ENCODE results near the gene SUPT6H. TPM values are rescaled to one million over a fixed set of nuclear protein-coding genes. Genes with fewer than 3 reads are reported as not detected.

SUPT6H gene
- total RNA-seq, 2 experiments from 2014 or later = 33.7 to 76.5 TPM

- BruUV-seq (replicated peaks) = no TSS peak
- TF ChIP-seq EZH2phosphoT487 (IDR thresholded peaks at IDR 0.05; ENCODE audit: borderline replicate concordance, low read depth, low read length) = no peak
- DNase-seq (ENCODE audit: low spot score) = no peak
- H3K9me2 ChIP-seq (ENCODE audit: insufficient read depth, low read length) = no peaks in the 10 kb centered on the region
- H4K20me1 ChIP-seq (ENCODE audit: insufficient read depth, low read length) = peaks cover 10% of the 10 kb centered on the region
- no peaks in the 10 kb centered on the region for H3K9me3 ChIP-seq (ENCODE audit: low read length)
- intact Hi-C loops (cut with micrococcal nuclease; ENCODE audit: unreplicated experiment) = no loop called here
- peaks cover 19% of the 10 kb centered on the region for H3K4me1 ChIP-seq (ENCODE audit: insufficient read depth, low read length, poor library complexity, severe bottlenecking)
- no peak overlapping the region for H3K27ac ChIP-seq (ENCODE audit: low read depth, low read length, poor library complexity, severe bottlenecking)
- no peak overlapping the region for H2AFZ ChIP-seq (ENCODE audit: low read length)
- H3K79me2 ChIP-seq (ENCODE audit: insufficient read depth, low read depth, low read length) = peaks cover 11% of the 10 kb centered on the region; the same call in 1 of the 2 replicates
- no peak overlapping the region for H3K4me2 ChIP-seq (ENCODE audit: low read length)
- no peak overlapping the region for H3K4me3 ChIP-seq (ENCODE audit: low read depth, low read length, poor library complexity, severe bottlenecking)
- H3K36me3 ChIP-seq (ENCODE audit: insufficient read depth, low read length) = peaks cover 58% of the 10 kb centered on the region
- ChIA-PET CTCF (ENCODE audit: unreplicated experiment) (interaction anchor here (0.6 to 3.3 kb wide), 2 partner anchors 24 to 58 kb away, joined by 3 to 27 read pairs; partner anchors contain the start of genes NEK8 and TLCD1), POLR2A (interaction anchor here (0.5 to 2.1 kb wide), 4 partner anchors 17 to 534 kb away, joined by 4 to 5 read pairs (median 5); partner anchors contain the start of gene RPL23A)
These were observed 89.8 kb downstream of the SUPT6H start for GRCh38 chr17:28751600-28752366.

Small RNAs within 50 kb of the gene (small RNA-seq; reads per million reads assigned to genes)
- not detected for gene SNORD42A
- gene SNORD42B = not detected
- gene SNORD4A = not detected
- not detected for gene SNORD4B

Other genes starting within 250 kb of the SUPT6H start
- not detected in 2 replicates for gene SLC13A2, start 188.6 kb upstream of the SUPT6H start, total RNA-seq (2014; rRNA removed; shearing (Covaris generic))
- not detected in 2 replicates for gene SLC13A2, start 188.6 kb upstream of the SUPT6H start, total RNA-seq (2022)
- gene FOXN1, start 155.9 kb upstream of the SUPT6H start, total RNA-seq (2014; rRNA removed; shearing (Covaris generic)) = not detected in 2 replicates
- gene FOXN1, start 155.9 kb upstream of the SUPT6H start, total RNA-seq (2022) = not detected in 2 replicates
- 10.5 and 14.2 TPM in 2 replicates for gene UNC119, start 109.6 kb upstream of the SUPT6H start, total RNA-seq (2014; rRNA removed; shearing (Covaris generic))
- gene UNC119, start 109.6 kb upstream of the SUPT6H start, total RNA-seq (2022) = 8.4 and 14.9 TPM in 2 replicates
- gene PIGS, start 90.7 kb upstream of the SUPT6H start, total RNA-seq (2014; rRNA removed; shearing (Covaris generic)) = 13.9 and 23.7 TPM in 2 replicates
- 34.0 and 34.5 TPM in 2 replicates for gene PIGS, start 90.7 kb upstream of the SUPT6H start, total RNA-seq (2022)
- gene ALDOC, start 85.3 kb upstream of the SUPT6H start, total RNA-seq (2014; rRNA removed; shearing (Covaris generic)) = 62.4 and 70.7 TPM in 2 replicates
- gene ALDOC, start 85.3 kb upstream of the SUPT6H start, total RNA-seq (2022) = 25.7 and 46.2 TPM in 2 replicates
- gene SPAG5, start 63.2 kb upstream of the SUPT6H start, total RNA-seq (2014; rRNA removed; shearing (Covaris generic)) = 161 and 163 TPM in 2 replicates
- 152 and 156 TPM in 2 replicates for gene SPAG5, start 63.2 kb upstream of the SUPT6H start, total RNA-seq (2022)
- gene RSKR, start 48.0 kb upstream of the SUPT6H start, total RNA-seq (2014; rRNA removed; shearing (Covaris generic)) = 24.7 and 30.4 TPM in 2 replicates
- 59.6 and 66.2 TPM in 2 replicates for gene RSKR, start 48.0 kb upstream of the SUPT6H start, total RNA-seq (2022)
- 147 and 151 TPM in 2 replicates for gene BLTP2, start 17.0 kb upstream of the SUPT6H start, total RNA-seq (2014; rRNA removed; shearing (Covaris generic))
- 177 and 185 TPM in 2 replicates for gene BLTP2, start 17.0 kb upstream of the SUPT6H start, total RNA-seq (2022)
- 31.2 and 31.8 TPM in 2 replicates for gene SDF2, start 299 bp upstream of the SUPT6H start, total RNA-seq (2014; rRNA removed; shearing (Covaris generic))
- 32.9 and 38.6 TPM in 2 replicates for gene SDF2, start 299 bp upstream of the SUPT6H start, total RNA-seq (2022)
- gene PROCA1, start 49.7 kb downstream of the SUPT6H start, total RNA-seq (2014; rRNA removed; shearing (Covaris generic)) = 4.5 and 11.3 TPM in 2 replicates
- gene PROCA1, start 49.7 kb downstream of the SUPT6H start, total RNA-seq (2022) = 4.6 and 5.9 TPM in 2 replicates
- gene RAB34, start 55.7 kb downstream of the SUPT6H start, total RNA-seq (2014; rRNA removed; shearing (Covaris generic)) = 0.22 TPM in 1 of 2 replicates, not detected in the other
- gene RAB34, start 55.7 kb downstream of the SUPT6H start, total RNA-seq (2022) = 0.46 and 0.99 TPM in 2 replicates
- 930 and 1,152 TPM in 2 replicates for gene RPL23A, start 57.8 kb downstream of the SUPT6H start, total RNA-seq (2014; rRNA removed; shearing (Covaris generic))
- 2,557 and 2,633 TPM in 2 replicates for gene RPL23A, start 57.8 kb downstream of the SUPT6H start, total RNA-seq (2022)
- 0.28 and 1.6 TPM in 2 replicates for gene TLCD1, start 64.0 kb downstream of the SUPT6H start, total RNA-seq (2014; rRNA removed; shearing (Covaris generic))
- 2.5 and 3.4 TPM in 2 replicates for gene TLCD1, start 64.0 kb downstream of the SUPT6H start, total RNA-seq (2022)
- 12.2 and 17.0 TPM in 2 replicates for gene NEK8, start 66.6 kb downstream of the SUPT6H start, total RNA-seq (2014; rRNA removed; shearing (Covaris generic))
- gene NEK8, start 66.6 kb downstream of the SUPT6H start, total RNA-seq (2022) = 14.0 and 15.1 TPM in 2 replicates
- 73.6 and 105 TPM in 2 replicates for gene TRAF4, start 81.8 kb downstream of the SUPT6H start, total RNA-seq (2014; rRNA removed; shearing (Covaris generic))
- 116 and 123 TPM in 2 replicates for gene TRAF4, start 81.8 kb downstream of the SUPT6H start, total RNA-seq (2022)
- 4.0 and 4.6 TPM in 2 replicates for gene FAM222B, start 180.6 kb downstream of the SUPT6H start, total RNA-seq (2014; rRNA removed; shearing (Covaris generic))
- gene FAM222B, start 180.6 kb downstream of the SUPT6H start, total RNA-seq (2022) = 15.2 and 19.7 TPM in 2 replicates
- 25.0 and 30.8 TPM in 2 replicates for gene ERAL1, start 192.8 kb downstream of the SUPT6H start, total RNA-seq (2014; rRNA removed; shearing (Covaris generic))
- gene ERAL1, start 192.8 kb downstream of the SUPT6H start, total RNA-seq (2022) = 58.0 and 62.1 TPM in 2 replicates
- gene FLOT2, start 235.5 kb downstream of the SUPT6H start, total RNA-seq (2014; rRNA removed; shearing (Covaris generic)) = 43.5 and 46.5 TPM in 2 replicates
- gene FLOT2, start 235.5 kb downstream of the SUPT6H start, total RNA-seq (2022) = 110 and 122 TPM in 2 replicates
- gene DHRS13, start 240.9 kb downstream of the SUPT6H start, total RNA-seq (2014; rRNA removed; shearing (Covaris generic)) = 27.1 and 28.4 TPM in 2 replicates
- 27.2 and 29.2 TPM in 2 replicates for gene DHRS13, start 240.9 kb downstream of the SUPT6H start, total RNA-seq (2022)

Data from OCI-LY7 (cell line).